Mucosa of stomach (tissue), 1 donor: ENCODE measurements around the gene PPP1R1C.

ENCODE experiments used
- H3K27me3 ChIP-seq: one replicate; pipeline ENCODE4 v1.7.0; 2013; ENCODE audit warnings: mild to moderate bottlenecking, low read length; ENCODE audit not compliant: control insufficient read depth, insufficient read depth
- H3K36me3 ChIP-seq: one replicate; pipeline ENCODE4 v1.7.0; 2013; ENCODE audit warnings: low read length; ENCODE audit not compliant: control insufficient read depth, insufficient read depth
- H3K4me1 ChIP-seq: one replicate; pipeline ENCODE4 v1.7.0; 2013; ENCODE audit warnings: mild to moderate bottlenecking, low read length; ENCODE audit not compliant: control insufficient read depth, insufficient read depth
- H3K4me3 ChIP-seq: one replicate; pipeline ENCODE4 v1.7.0; 2013; ENCODE audit warnings: low read length
- H3K9ac ChIP-seq: one replicate; pipeline ENCODE4 v1.7.0; 2013; ENCODE audit warnings: mild to moderate bottlenecking, low read length, moderate library complexity
- H3K9me3 ChIP-seq: one replicate; pipeline ENCODE4 v1.7.0; 2013; ENCODE audit warnings: mild to moderate bottlenecking, low read length, moderate library complexity; ENCODE audit not compliant: control insufficient read depth
- donor health status: Pancreatic carcinoma.

The PPP1R1C gene

GRCh38 chr2:182163878-182164277, 178.2 kb downstream of the PPP1R1C start:
- H3K4me3 ChIP-seq: no peak overlapping the region
- no peaks in the 10 kb centered on the region for H3K4me1 ChIP-seq
- no peaks in the 10 kb centered on the region for H3K27me3 ChIP-seq
- no peaks in the 10 kb centered on the region for H3K36me3 ChIP-seq
- no peak overlapping the region for H3K9ac ChIP-seq
- H3K9me3 ChIP-seq: no peaks in the 10 kb centered on the region

- Histone ChIP-seq H3K9me3 (no peaks in the 10 kb centered on the region), H3K36me3 (no peaks in the 10 kb centered on the region), H3K27me3 (no peaks in the 10 kb centered on the region), H3K4me3 (no peak overlapping the region), H3K4me1 (no peaks in the 10 kb centered on the region), H3K9ac (no peak overlapping the region)
These were observed 179.0 kb downstream of the PPP1R1C start for GRCh38 chr2:182164686-182165085.

- Histone ChIP-seq H3K27me3 (no peaks in the 10 kb centered on the region), H3K4me3 (no peak overlapping the region), H3K9ac (no peak overlapping the region), H3K4me1 (no peaks in the 10 kb centered on the region), H3K36me3 (no peaks in the 10 kb centered on the region), H3K9me3 (no peaks in the 10 kb centered on the region)
These were observed 179.5 kb downstream of the PPP1R1C start for GRCh38 chr2:182165202-182165601.

- Histone ChIP-seq H3K36me3 (no peaks in the 10 kb centered on the region), H3K9me3 (no peaks in the 10 kb centered on the region), H3K9ac (no peak overlapping the region), H3K4me3 (no peak overlapping the region), H3K27me3 (no peaks in the 10 kb centered on the region), H3K4me1 (no peaks in the 10 kb centered on the region)
These were observed 180.8 kb downstream of the PPP1R1C start for GRCh38 chr2:182166406-182166805.

GRCh38 chr2:182166841-182167240, 181.2 kb downstream of the PPP1R1C start:
- Histone ChIP-seq H3K27me3 (no peaks in the 10 kb centered on the region), H3K9ac (no peak overlapping the region), H3K4me3 (no peak overlapping the region), H3K4me1 (no peaks in the 10 kb centered on the region), H3K36me3 (no peaks in the 10 kb centered on the region), H3K9me3 (no peaks in the 10 kb centered on the region)
